Osteocyte (in vitro differentiated cells): ENCODE measurements around the gene TSPAN13. TPM values are rescaled to one million over a fixed set of nuclear protein-coding genes. Genes with fewer than 3 reads are reported as not detected.

ENCODE experiments used
- DNase-seq: peaks from one replicate; pipeline ENCODE4 v3.0.0; 2021; ENCODE audit warnings: mixed read lengths; ENCODE audit not compliant: unreplicated experiment; ENCODE audit errors: extremely low spot score
- H3K27ac Mint-ChIP-seq: one replicate; pipeline ENCODE4 v1.8.0; 2021; ENCODE audit warnings: mild to moderate bottlenecking, mixed read lengths; ENCODE audit not compliant: unreplicated experiment
- H3K27me3 Mint-ChIP-seq: one replicate; pipeline ENCODE4 v1.8.0; 2021; ENCODE audit warnings: mixed read lengths; ENCODE audit not compliant: unreplicated experiment
- H3K36me3 Mint-ChIP-seq: one replicate; pipeline ENCODE4 v1.8.0; 2021; ENCODE audit warnings: mixed read lengths; ENCODE audit not compliant: unreplicated experiment
- H3K4me1 Mint-ChIP-seq: one replicate; pipeline ENCODE4 v1.8.0; 2021; ENCODE audit warnings: mixed read lengths; ENCODE audit not compliant: unreplicated experiment
- H3K4me3 Mint-ChIP-seq: one replicate; pipeline ENCODE4 v1.8.0; 2021; ENCODE audit warnings: mild to moderate bottlenecking, moderate library complexity, mixed read lengths; ENCODE audit not compliant: unreplicated experiment
- H3K9me3 Mint-ChIP-seq: one replicate; pipeline ENCODE4 v1.8.0; 2021; ENCODE audit warnings: mixed read lengths; ENCODE audit not compliant: unreplicated experiment
- CTCF ChIP-seq: fragments of 200-600 bp; sonication (generic); IDR thresholded peaks from 2 replicates; pipeline ENCODE4 v1.5.0; 2021; ENCODE audit warnings: antibody characterized with exemption, mild to moderate bottlenecking, moderate library complexity
- total RNA-seq: library from RNA; stranded (reverse); gene quantifications from 2 replicates; pipeline ENCODE4 v1.2.1, GENCODE V29; 2021

TSPAN13 gene
- total RNA-seq, 1 donor from 2014 or later: 4.9 TPM

- Mint-ChIP-seq H3K4me1 (no peaks in the 10 kb centered on the region), H3K27me3 (no peaks in the 10 kb centered on the region), H3K27ac (no peak overlapping the region)
These were observed 24.9 kb downstream of the TSPAN13 start for GRCh38 chr7:16778476-16778875.

GRCh38 chr7:16779051-16779450, 25.5 kb downstream of the TSPAN13 start:
- no peak overlapping the region for H3K4me3 Mint-ChIP-seq
- no peak overlapping the region for H3K27ac Mint-ChIP-seq
- no peaks in the 10 kb centered on the region for H3K27me3 Mint-ChIP-seq
- no peaks in the 10 kb centered on the region for H3K9me3 Mint-ChIP-seq
- no peak for DNase-seq
- TF ChIP-seq CTCF: no peak
- no peaks in the 10 kb centered on the region for H3K36me3 Mint-ChIP-seq
- no peaks in the 10 kb centered on the region for H3K4me1 Mint-ChIP-seq

More at GRCh38 chr7:16778476-16778875, 24.9 kb downstream of the TSPAN13 start:
- no peak overlapping the region for H3K4me3 Mint-ChIP-seq
- no peak for DNase-seq
- no peak for TF ChIP-seq CTCF
- no peaks in the 10 kb centered on the region for H3K36me3 Mint-ChIP-seq
- no peaks in the 10 kb centered on the region for H3K9me3 Mint-ChIP-seq

GRCh38 chr7:16780596-16780995, 27.0 kb downstream of the TSPAN13 start:
- H3K4me3 Mint-ChIP-seq: no peak overlapping the region
- no peaks in the 10 kb centered on the region for H3K36me3 Mint-ChIP-seq
- H3K27ac Mint-ChIP-seq: no peak overlapping the region
- DNase-seq: no peak
- H3K9me3 Mint-ChIP-seq: no peaks in the 10 kb centered on the region
- no peak for TF ChIP-seq CTCF
- H3K27me3 Mint-ChIP-seq: no peaks in the 10 kb centered on the region
- H3K4me1 Mint-ChIP-seq: no peaks in the 10 kb centered on the region

- Mint-ChIP-seq H3K4me1 (no peaks in the 10 kb centered on the region), H3K27ac (no peak overlapping the region)
- no peak for TF ChIP-seq CTCF
These were observed 31.8 kb downstream of the TSPAN13 start for GRCh38 chr7:16785321-16785720.

GRCh38 chr7:16785846-16786245, 32.3 kb downstream of the TSPAN13 start:
- H3K27ac Mint-ChIP-seq: no peak overlapping the region
- DNase-seq: no peak
- no peaks in the 10 kb centered on the region for H3K9me3 Mint-ChIP-seq
- H3K4me3 Mint-ChIP-seq: no peak overlapping the region
- no peak for TF ChIP-seq CTCF
- peaks cover 3% of the 10 kb centered on the region for H3K36me3 Mint-ChIP-seq
- no peaks in the 10 kb centered on the region for H3K27me3 Mint-ChIP-seq
- H3K4me1 Mint-ChIP-seq: no peaks in the 10 kb centered on the region

More at GRCh38 chr7:16785321-16785720, 31.8 kb downstream of the TSPAN13 start:
- no peaks in the 10 kb centered on the region for H3K9me3 Mint-ChIP-seq
- no peak for DNase-seq
- no peaks in the 10 kb centered on the region for H3K27me3 Mint-ChIP-seq
- H3K36me3 Mint-ChIP-seq: peaks cover 3% of the 10 kb centered on the region
- H3K4me3 Mint-ChIP-seq: no peak overlapping the region
